GM12878 (cell line): ENCODE measurements around the gene PLA2G4E.

Experiments
- ATF2 ChIP-seq: IDR thresholded peaks from 2 replicates; pipeline ENCODE4 v1.6.1; 2012; ENCODE audit warnings: low read length, inconsistent platforms
- CHD2 ChIP-seq: IDR thresholded peaks from 2 replicates; pipeline ENCODE4 v1.6.1; 2011; ENCODE audit warnings: low read depth, low read length, improper control_type of control experiment, borderline replicate concordance
- CREM ChIP-seq: IDR thresholded peaks from 2 replicates; pipeline ENCODE4 v1.6.1; 2014; ENCODE audit warnings: antibody characterized with exemption, low read depth
- CTCF ChIP-seq, 3 experiments: IDR thresholded peaks in 2 of 3; conservative IDR thresholded peaks in 1 of 3; 2 replicates each; pipeline ENCODE4 v1.5.1; 2011; ENCODE audit warnings: low read depth in 3 of 3, low read length in 3 of 3, mild to moderate bottlenecking in 3 of 3, control low read depth in 2 of 3, moderate library complexity in 2 of 3, inconsistent platforms in 1 of 3, mixed read lengths in 1 of 3; ENCODE audit not compliant: control insufficient read depth in 2 of 3, insufficient read depth in 1 of 3; ENCODE audit errors: extremely low read depth in 1 of 3
- ESRRA ChIP-seq: IDR thresholded peaks from 2 replicates; pipeline ENCODE4 v1.6.1; 2012; ENCODE audit warnings: mild to moderate bottlenecking, low read length, improper control_type of control experiment
- NBN ChIP-seq: fragments of 450-650 bp; IDR thresholded peaks from 2 replicates; pipeline ENCODE4 v1.6.1; 2016
- POLR2A ChIP-seq: IDR thresholded peaks from 2 replicates; pipeline ENCODE4 v1.6.1; 2011; ENCODE audit warnings: low read depth, mild to moderate bottlenecking, low read length
- POLR2AphosphoS2 ChIP-seq: IDR thresholded peaks from 2 replicates; pipeline ENCODE4 v1.6.1; 2011; ENCODE audit warnings: low read depth, mild to moderate bottlenecking, low read length, improper control_type of control experiment, moderate library complexity
- SPI1 ChIP-seq: IDR thresholded peaks from 2 replicates; pipeline ENCODE4 v1.6.1; 2011; ENCODE audit warnings: low read depth, mild to moderate bottlenecking, low read length, moderate library complexity, borderline replicate concordance; ENCODE audit not compliant: insufficient read depth
- SREBF2 ChIP-seq: IDR thresholded peaks from 2 replicates; pipeline ENCODE4 v1.6.1; 2012; ENCODE audit warnings: mild to moderate bottlenecking, low read length
- YY1 ChIP-seq: IDR thresholded peaks from 2 replicates; pipeline ENCODE4 v1.6.1; 2011; ENCODE audit warnings: low read depth, mild to moderate bottlenecking, low read length
- ZNF274 ChIP-seq: IDR thresholded peaks from one replicate; pipeline ENCODE4 v1.8.0; 2011; ENCODE audit not compliant: insufficient read length, insufficient read depth

DNA sequence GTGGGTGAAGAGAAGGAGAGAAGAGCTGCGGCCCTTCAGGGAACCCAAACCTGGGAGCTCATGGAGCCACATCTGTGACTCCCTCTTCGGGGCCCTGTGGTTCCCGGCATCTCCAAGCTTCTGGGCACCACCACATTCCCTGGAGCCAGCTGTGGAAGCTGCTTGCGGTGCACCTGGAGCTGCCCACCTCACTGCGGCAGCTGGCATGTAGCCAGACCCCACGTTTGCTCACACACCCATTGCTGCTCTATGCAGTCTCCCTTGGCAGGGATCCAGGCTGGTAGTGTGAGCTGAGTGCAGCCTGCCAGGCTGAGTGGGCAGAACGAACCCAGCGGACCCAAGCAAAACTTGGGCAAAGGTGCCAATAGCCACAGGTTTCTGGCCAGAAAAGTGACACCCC, 16.8 kb upstream of the PLA2G4E start:
- no peak for TF ChIP-seq SREBF2
- TF ChIP-seq POLR2AphosphoS2 = no peak
- TF ChIP-seq ZNF274 = no peak
- no peak for TF ChIP-seq SPI1
- TF ChIP-seq CTCF (IDR thresholded peaks at IDR 0.05 in 2 of 3, conservative IDR thresholded peaks at IDR 0.05 in 1 of 3; ENCODE audit: control insufficient read depth in 2 of 3, extremely low read depth in 1 of 3, insufficient read depth in 1 of 3, low read depth in 3 of 3, low read length in 3 of 3) = no peak
- TF ChIP-seq ESRRA = no peak
- TF ChIP-seq NBN = no peak
- TF ChIP-seq YY1 = no peak
- no peak for TF ChIP-seq ATF2
- TF ChIP-seq CHD2 = no peak
- TF ChIP-seq CREM = no peak
- TF ChIP-seq POLR2A = no peak
